Smooth muscle cell (in vitro differentiated cells): Measurements from ENCODE around the gene TMEM18. TPM values are rescaled to one million over a fixed set of nuclear protein-coding genes. Genes with fewer than 3 reads are reported as not detected.

Experiments used
- DNase-seq: peaks from one replicate; lab custom pipeline; 2025; ENCODE audit not compliant: unreplicated experiment; lab: John Stamatoyannopoulos, UW
- H2AFZ ChIP-seq: fragments of 200-600 bp; sonication (generic); 2 replicates; pipeline ENCODE4 v1.6.0; 2016; ENCODE audit warnings: antibody characterized with exemption, low read depth, mild to moderate bottlenecking
- H3F3A ChIP-seq: fragments of 200-600 bp; sonication (generic); 2 replicates; pipeline ENCODE4 v1.6.0; 2017; ENCODE audit warnings: antibody characterized with exemption, low read depth
- H3K27ac ChIP-seq: fragments of 200-600 bp; sonication (generic); 2 replicates; pipeline ENCODE4 v1.5.1; 2016; ENCODE audit warnings: low read depth, mild to moderate bottlenecking
- H3K27me3 ChIP-seq: fragments of 200-600 bp; sonication (generic); 2 replicates; pipeline ENCODE4 v1.6.1; 2016; ENCODE audit warnings: low read depth, mild to moderate bottlenecking
- H3K36me3 ChIP-seq: fragments of 200-600 bp; sonication (generic); 2 replicates; pipeline ENCODE4 v1.5.1; 2016; ENCODE audit warnings: low read depth
- H3K4me1 ChIP-seq: fragments of 200-600 bp; sonication (generic); 2 replicates; pipeline ENCODE4 v1.5.1; 2016; ENCODE audit warnings: low read depth
- H3K4me2 ChIP-seq: fragments of 200-600 bp; sonication (generic); 2 replicates; pipeline ENCODE4 v1.6.0; 2016; ENCODE audit warnings: mild to moderate bottlenecking
- H3K4me3 ChIP-seq: fragments of 200-600 bp; sonication (generic); 2 replicates; pipeline ENCODE4 v1.5.1; 2016; ENCODE audit warnings: mild to moderate bottlenecking
- H3K79me2 ChIP-seq: fragments of 200-600 bp; sonication (generic); 2 replicates; pipeline ENCODE4 v1.6.0; 2016; ENCODE audit warnings: low read depth, mild to moderate bottlenecking
- H3K9ac ChIP-seq: fragments of 200-600 bp; sonication (generic); 2 replicates; pipeline ENCODE4 v1.6.0; 2016; ENCODE audit warnings: low read depth
- H3K9me3 ChIP-seq: fragments of 200-600 bp; sonication (generic); replicated peaks from 2 replicates; pipeline ENCODE4 v1.5.1; 2016; ENCODE audit warnings: low read depth
- H4K20me1 ChIP-seq: fragments of 200-600 bp; sonication (generic); 2 replicates; pipeline ENCODE4 v1.6.0; 2016; ENCODE audit warnings: low read depth
- WGBS: methylation state at CpG from one replicate; pipeline ENCODE4 v1.1.7; 2016; ENCODE audit warnings: low lambda C conversion rate; 5-methylcytosine and 5-hydroxymethylcytosine counted together
- polyA plus RNA-seq: library from polyadenylated mRNA; unstranded; fragments of >200 nt; fragmentation: Nextera tagmentation; extraction: Ambion mirVana; gene quantifications from 2 replicates; pipeline ENCODE4 v1.2.1, GENCODE V29; 2016
- total RNA-seq: library from RNA; depleted of rRNA; stranded (reverse); fragments of >200 nt; gene quantifications from 2 replicates; pipeline ENCODE4 v1.2.3, GENCODE V29; 2014
- TF ChIP-seq, protein P1 (sequence below): fragments of 200-600 bp; sonication (generic); IDR thresholded peaks from 2 replicates; pipeline ENCODE4 v1.5.1; 2017; ENCODE audit warnings: borderline replicate concordance, mild to moderate bottlenecking, antibody characterized with exemption; ENCODE audit not compliant: insufficient read depth, poor library complexity, severe bottlenecking

TMEM18 gene
- total and polyA plus RNA-seq, 2 experiments from 2014 or later, result 18.3 to 29.1 TPM

DNA sequence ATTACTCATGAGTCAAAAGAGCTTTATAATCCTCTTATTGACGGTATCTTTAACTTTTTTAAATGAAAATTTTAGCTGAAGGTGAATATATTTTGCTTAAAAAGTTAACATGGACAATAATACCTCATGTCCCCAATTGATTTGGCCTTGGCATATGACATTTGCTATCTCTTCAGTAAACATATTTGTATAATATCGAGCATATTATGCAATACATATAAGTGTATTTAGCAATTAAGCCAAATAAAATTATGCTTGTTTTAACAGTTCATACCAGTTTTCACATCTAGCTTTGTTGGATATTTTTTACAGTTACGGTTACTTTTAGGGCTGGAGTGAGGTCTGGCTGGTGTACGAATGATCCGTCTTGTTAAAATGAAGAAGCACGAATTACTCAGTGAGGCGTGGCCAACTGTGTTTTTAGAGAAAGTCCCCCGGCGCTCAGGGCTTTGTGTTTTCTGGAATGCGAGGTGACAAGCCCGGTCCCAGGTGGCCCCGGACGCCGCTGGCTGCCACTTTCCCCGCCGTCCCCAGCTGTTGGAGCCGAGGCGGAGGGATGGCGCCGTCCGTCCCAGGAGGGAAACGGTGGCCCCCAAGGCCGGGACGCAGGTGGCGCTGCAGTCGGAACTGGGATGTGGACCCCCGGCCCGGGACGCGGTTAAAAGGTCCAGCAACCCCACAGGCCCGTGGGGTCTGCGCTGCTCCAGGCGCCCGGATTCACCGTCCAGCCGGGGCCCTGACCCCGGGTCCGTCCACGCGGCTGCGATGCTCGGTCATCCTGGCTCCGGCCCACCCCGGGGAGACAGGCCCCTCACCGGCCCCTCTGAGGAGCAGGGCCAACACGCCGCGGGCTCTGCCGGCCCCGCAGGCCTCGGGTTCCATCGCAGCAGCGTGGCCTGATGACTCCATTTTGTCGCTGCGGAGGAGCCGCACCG, 41.3 kb downstream of the TMEM18 start:
- no peaks in the 10 kb centered on the region for H3K36me3 ChIP-seq
- H4K20me1 ChIP-seq, result no peaks in the 10 kb centered on the region
- H2AFZ ChIP-seq, result no peak overlapping the region
- no peak for DNase-seq
- no peaks in the 10 kb centered on the region for H3K4me1 ChIP-seq
- WGBS, result 98% methylated on average over 57 of the region's 57 CpGs
- H3K27me3 ChIP-seq, result no peaks in the 10 kb centered on the region
- no peak overlapping the region for H3K9ac ChIP-seq
- no peaks in the 10 kb centered on the region for H3F3A ChIP-seq
- H3K4me2 ChIP-seq, result no peak overlapping the region
- TF ChIP-seq, protein P1, sequence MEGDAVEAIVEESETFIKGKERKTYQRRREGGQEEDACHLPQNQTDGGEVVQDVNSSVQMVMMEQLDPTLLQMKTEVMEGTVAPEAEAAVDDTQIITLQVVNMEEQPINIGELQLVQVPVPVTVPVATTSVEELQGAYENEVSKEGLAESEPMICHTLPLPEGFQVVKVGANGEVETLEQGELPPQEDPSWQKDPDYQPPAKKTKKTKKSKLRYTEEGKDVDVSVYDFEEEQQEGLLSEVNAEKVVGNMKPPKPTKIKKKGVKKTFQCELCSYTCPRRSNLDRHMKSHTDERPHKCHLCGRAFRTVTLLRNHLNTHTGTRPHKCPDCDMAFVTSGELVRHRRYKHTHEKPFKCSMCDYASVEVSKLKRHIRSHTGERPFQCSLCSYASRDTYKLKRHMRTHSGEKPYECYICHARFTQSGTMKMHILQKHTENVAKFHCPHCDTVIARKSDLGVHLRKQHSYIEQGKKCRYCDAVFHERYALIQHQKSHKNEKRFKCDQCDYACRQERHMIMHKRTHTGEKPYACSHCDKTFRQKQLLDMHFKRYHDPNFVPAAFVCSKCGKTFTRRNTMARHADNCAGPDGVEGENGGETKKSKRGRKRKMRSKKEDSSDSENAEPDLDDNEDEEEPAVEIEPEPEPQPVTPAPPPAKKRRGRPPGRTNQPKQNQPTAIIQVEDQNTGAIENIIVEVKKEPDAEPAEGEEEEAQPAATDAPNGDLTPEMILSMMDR, result no peak
- no peaks in the 10 kb centered on the region for H3K9me3 ChIP-seq
- no peak overlapping the region for H3K4me3 ChIP-seq
- H3K79me2 ChIP-seq, result no peaks in the 10 kb centered on the region
- no peak overlapping the region for H3K27ac ChIP-seq

DNA sequence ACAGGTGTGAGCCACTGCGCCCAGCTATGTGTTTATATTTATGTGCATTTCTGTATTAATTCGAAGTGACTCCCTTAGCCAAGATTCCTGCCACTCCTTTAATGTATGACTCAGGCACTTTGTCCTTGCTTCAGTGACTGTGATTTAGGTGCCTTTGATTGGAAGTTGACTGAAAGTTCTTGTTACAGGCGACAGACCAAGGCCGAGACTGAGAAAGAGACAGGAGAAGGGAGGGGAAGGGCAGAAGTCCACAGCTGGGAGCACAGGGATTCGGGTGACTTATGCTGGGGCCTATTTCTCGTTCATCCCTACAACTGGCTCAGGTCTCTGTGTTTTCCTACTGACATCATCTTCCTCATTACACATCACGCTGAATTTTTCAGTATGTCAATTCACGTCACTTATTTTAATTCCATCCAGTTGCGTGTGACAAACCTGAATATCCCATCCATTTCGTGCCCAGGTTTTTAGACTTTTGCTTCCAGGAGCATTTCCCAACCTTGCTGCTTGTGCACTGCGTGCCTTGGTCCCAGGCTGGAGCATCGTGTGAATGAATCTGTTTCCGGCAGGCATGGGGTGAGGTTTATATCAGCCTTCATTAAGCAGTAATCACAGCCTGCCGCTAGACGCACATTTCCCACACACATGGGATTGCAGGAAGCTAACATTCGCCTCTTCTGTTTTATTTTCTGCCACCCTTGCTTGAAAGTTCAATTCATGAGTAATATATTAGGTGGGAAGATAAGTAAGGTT, 42.4 kb downstream of the TMEM18 start:
- H3F3A ChIP-seq, result no peaks in the 10 kb centered on the region
- TF ChIP-seq, protein P1, result no peak
- DNase-seq, result no peak
- H3K27ac ChIP-seq, result no peak overlapping the region
- H3K4me1 ChIP-seq, result no peaks in the 10 kb centered on the region
- no peak overlapping the region for H3K4me2 ChIP-seq
- H4K20me1 ChIP-seq, result no peaks in the 10 kb centered on the region
- no peaks in the 10 kb centered on the region for H3K27me3 ChIP-seq
- no peak overlapping the region for H2AFZ ChIP-seq
- no peaks in the 10 kb centered on the region for H3K9me3 ChIP-seq
- no peak overlapping the region for H3K4me3 ChIP-seq
- WGBS, result 76% methylated on average over 16 of the region's 16 CpGs
- H3K36me3 ChIP-seq, result no peaks in the 10 kb centered on the region
- no peak overlapping the region for H3K9ac ChIP-seq
- H3K79me2 ChIP-seq, result no peaks in the 10 kb centered on the region

DNA sequence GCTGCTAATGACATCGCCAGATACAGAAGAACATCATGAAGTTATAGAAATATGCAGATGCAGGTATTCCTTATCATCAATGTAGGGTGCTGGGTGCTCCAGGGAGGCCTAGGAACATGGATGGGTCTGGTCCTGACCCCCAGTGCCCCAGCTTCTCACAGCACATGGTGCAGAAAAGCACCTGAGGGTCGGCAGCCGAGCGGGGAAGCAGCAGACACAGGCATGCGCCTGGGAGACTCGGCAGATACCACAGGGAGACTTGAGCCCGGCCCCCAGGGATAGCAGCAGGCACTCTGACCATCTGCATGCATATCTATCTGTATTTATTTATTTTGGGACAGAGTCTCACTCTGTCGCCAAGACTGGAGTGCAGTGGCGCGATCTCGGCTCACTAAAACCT, 43.2 kb downstream of the TMEM18 start:
- no peaks in the 10 kb centered on the region for H3K4me1 ChIP-seq
- H2AFZ ChIP-seq, result no peak overlapping the region
- H3K9ac ChIP-seq, result no peak overlapping the region
- DNase-seq, result no peak
- H3K4me3 ChIP-seq, result no peak overlapping the region
- 91% methylated on average over 11 of the region's 11 CpGs for WGBS
- TF ChIP-seq, protein P1, result no peak
- no peaks in the 10 kb centered on the region for H3F3A ChIP-seq
- H3K79me2 ChIP-seq, result no peaks in the 10 kb centered on the region
- no peak overlapping the region for H3K4me2 ChIP-seq
- no peak overlapping the region for H3K27ac ChIP-seq
- no peaks in the 10 kb centered on the region for H3K9me3 ChIP-seq
- H3K36me3 ChIP-seq, result no peaks in the 10 kb centered on the region
- H4K20me1 ChIP-seq, result no peaks in the 10 kb centered on the region
- H3K27me3 ChIP-seq, result no peaks in the 10 kb centered on the region
